BE2C (cell line): Measurements from ENCODE around the gene TBX6.

ENCODE experiments used
- DNase-seq: peaks from one replicate; pipeline ENCODE4 v3.0.0-alpha.2; 2020
- H3K27me3 ChIP-seq: fragments of 250-450 bp; sonication (Bioruptor Pico); 2 replicates; pipeline ENCODE4 v1.5.1; 2020; ENCODE audit warnings: mild to moderate bottlenecking
- H3K36me3 ChIP-seq: fragments of 250-450 bp; sonication (Bioruptor Pico); 2 replicates; pipeline ENCODE4 v1.5.1; 2020; ENCODE audit warnings: mild to moderate bottlenecking
- H3K4me1 ChIP-seq: fragments of 250-450 bp; sonication (Bioruptor Pico); 2 replicates; pipeline ENCODE4 v1.5.1; 2020
- H3K4me3 ChIP-seq: 2 replicates; pipeline ENCODE4 v1.5.1; 2011; ENCODE audit warnings: low read depth, low read length
- H3K9me3 ChIP-seq: fragments of 250-450 bp; sonication (Bioruptor Pico); 2 replicates; pipeline ENCODE4 v1.5.1; 2020
- TF ChIP-seq, protein P1 (sequence below): IDR thresholded peaks from 2 replicates; pipeline ENCODE4 v1.5.1; 2012; ENCODE audit warnings: mild to moderate bottlenecking, low read depth, low read length

Gene TBX6

DNA sequence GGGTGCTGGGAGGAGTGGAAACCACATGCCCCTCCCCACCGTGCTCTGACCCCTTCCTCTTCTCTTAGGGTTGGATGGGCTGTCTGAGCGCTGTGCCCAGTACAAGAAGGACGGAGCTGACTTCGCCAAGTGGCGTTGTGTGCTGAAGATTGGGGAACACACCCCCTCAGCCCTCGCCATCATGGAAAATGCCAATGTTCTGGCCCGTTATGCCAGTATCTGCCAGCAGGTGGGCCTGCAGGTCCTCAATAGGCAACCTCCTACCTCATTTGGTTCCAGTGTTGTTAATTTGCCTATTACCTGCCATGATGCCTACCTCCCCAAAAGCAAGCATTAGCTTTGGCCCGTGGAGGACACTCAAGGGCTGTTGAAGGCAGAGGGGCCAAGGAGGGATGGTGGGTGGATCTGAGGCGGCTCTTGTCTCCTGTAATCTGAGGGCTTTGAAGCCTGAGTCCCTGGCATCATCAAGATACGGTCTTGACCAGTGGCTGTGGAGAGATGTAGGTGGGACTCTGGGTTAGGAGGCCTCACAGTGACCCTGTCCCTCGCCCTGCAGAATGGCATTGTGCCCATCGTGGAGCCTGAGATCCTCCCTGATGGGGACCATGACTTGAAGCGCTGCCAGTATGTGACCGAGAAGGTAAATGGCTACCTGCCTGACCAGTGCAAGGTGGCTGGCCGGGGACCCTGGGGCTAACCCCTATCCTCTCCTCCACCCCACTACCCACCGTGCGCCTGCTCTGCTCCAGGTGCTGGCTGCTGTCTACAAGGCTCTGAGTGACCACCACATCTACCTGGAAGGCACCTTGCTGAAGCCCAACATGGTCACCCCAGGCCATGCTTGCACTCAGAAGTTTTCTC lies 22.7 kb downstream of the TBX6 start:
- Histone ChIP-seq H3K36me3 (peaks cover 73% of the 10 kb centered on the region), H3K4me1 (no peaks in the 10 kb centered on the region)

DNA sequence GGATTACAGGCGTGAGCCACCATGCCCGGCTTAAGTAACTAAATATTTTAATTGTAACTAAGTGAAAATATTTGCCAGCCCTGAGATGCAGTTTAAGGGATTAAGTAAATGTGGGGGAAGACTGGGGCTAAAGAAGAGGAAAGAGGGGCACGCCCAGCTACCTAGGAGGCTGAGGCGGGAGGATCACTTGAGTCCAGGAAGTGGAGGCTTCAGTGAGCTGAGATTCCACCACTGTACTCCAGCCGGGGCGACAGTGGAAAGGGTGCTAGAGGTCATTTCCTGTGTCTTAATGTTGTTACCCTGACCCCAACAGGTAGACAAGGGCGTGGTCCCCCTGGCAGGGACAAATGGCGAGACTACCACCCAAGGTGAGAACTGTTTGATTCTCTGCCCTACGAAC lies 23.4 kb downstream of the TBX6 start:
- no peak overlapping the region for H3K4me3 ChIP-seq

More for the DNA sequence above, 22.7 kb downstream of the TBX6 start:
- H3K9me3 ChIP-seq, result no peaks in the 10 kb centered on the region
- peak; percentile 55 for DNase-seq
- TF ChIP-seq, protein P1, sequence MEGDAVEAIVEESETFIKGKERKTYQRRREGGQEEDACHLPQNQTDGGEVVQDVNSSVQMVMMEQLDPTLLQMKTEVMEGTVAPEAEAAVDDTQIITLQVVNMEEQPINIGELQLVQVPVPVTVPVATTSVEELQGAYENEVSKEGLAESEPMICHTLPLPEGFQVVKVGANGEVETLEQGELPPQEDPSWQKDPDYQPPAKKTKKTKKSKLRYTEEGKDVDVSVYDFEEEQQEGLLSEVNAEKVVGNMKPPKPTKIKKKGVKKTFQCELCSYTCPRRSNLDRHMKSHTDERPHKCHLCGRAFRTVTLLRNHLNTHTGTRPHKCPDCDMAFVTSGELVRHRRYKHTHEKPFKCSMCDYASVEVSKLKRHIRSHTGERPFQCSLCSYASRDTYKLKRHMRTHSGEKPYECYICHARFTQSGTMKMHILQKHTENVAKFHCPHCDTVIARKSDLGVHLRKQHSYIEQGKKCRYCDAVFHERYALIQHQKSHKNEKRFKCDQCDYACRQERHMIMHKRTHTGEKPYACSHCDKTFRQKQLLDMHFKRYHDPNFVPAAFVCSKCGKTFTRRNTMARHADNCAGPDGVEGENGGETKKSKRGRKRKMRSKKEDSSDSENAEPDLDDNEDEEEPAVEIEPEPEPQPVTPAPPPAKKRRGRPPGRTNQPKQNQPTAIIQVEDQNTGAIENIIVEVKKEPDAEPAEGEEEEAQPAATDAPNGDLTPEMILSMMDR, result peak; percentile 64
- 0 out of 2 replicates have a peak overlapping the region, but pooled peaks have one; percentile 8 for H3K4me3 ChIP-seq
- no peaks in the 10 kb centered on the region for H3K27me3 ChIP-seq

DNA sequence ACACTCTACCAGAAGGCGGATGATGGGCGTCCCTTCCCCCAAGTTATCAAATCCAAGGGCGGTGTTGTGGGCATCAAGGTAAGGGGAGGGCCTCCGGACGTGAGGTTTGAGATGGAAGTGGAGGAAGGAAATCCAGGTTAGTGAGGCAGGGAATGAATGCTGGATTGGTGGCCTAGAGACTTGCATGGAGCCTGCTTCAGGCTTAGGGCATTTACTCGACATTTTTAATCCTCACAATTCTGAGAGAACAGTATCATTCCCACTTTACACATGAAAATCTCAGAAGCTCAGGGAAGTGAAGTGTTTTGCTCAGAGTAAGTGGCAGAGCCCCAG lies 24.2 kb downstream of the TBX6 start:
- peaks cover 5% of the 10 kb centered on the region; the same call in 1 of the 2 replicates for H3K4me1 ChIP-seq
- no peak for DNase-seq
- TF ChIP-seq, protein P1, result no peak

More for the DNA sequence above, 23.4 kb downstream of the TBX6 start:
- no peak for DNase-seq
- no peaks in the 10 kb centered on the region for H3K9me3 ChIP-seq
- peaks cover 73% of the 10 kb centered on the region for H3K36me3 ChIP-seq
- H3K4me1 ChIP-seq, result peaks cover 5% of the 10 kb centered on the region; the same call in 1 of the 2 replicates
- H3K27me3 ChIP-seq, result no peaks in the 10 kb centered on the region
- TF ChIP-seq, protein P1, result no peak

DNA sequence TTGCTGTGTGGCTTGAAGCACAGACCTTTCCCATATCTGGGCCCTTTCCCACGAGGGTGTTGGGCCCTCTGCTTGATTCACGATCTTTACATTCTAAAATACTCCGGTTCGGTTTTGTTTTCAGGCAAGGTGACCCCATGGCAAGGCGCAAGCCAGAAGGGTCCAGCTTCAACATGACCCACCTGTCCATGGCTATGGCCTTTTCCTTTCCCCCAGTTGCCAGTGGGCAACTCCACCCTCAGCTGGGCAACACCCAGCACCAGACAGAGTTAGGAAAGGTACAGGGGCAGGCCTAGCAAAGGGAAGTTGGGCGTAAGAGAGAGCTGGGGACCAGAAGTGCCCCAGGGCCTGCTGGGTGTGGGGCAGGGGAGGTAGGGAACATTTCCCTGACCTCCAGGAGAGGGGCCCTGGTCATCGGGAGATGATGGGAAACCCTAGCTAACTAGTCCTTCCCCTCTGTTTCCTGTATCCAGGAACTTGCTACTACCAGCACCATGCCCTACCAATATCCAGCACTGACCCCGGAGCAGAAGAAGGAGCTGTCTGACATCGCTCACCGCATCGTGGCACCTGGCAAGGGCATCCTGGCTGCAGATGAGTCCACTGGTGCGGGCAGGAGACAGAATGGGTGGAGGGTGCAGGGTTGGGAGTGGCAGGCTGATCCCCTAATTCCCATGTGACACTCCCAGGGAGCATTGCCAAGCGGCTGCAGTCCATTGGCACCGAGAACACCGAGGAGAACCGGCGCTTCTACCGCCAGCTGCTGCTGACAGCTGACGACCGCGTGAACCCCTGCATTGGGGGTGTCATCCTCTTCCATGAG lies 24.8 kb downstream of the TBX6 start:
- H3K36me3 ChIP-seq, result peaks cover 63% of the 10 kb centered on the region
- no peaks in the 10 kb centered on the region for H3K9me3 ChIP-seq
- peak; percentile 26 for DNase-seq
- H3K27me3 ChIP-seq, result no peaks in the 10 kb centered on the region
- TF ChIP-seq, protein P1, result no peak
- H3K4me1 ChIP-seq, result peaks cover 5% of the 10 kb centered on the region; the same call in 1 of the 2 replicates
- peak overlapping the region; percentile 85 for H3K4me3 ChIP-seq

More for the DNA sequence above, 24.2 kb downstream of the TBX6 start:
- Histone ChIP-seq H3K4me3 (peak overlapping the region; percentile 85), H3K9me3 (no peaks in the 10 kb centered on the region), H3K36me3 (peaks cover 69% of the 10 kb centered on the region), H3K27me3 (no peaks in the 10 kb centered on the region)

DNA sequence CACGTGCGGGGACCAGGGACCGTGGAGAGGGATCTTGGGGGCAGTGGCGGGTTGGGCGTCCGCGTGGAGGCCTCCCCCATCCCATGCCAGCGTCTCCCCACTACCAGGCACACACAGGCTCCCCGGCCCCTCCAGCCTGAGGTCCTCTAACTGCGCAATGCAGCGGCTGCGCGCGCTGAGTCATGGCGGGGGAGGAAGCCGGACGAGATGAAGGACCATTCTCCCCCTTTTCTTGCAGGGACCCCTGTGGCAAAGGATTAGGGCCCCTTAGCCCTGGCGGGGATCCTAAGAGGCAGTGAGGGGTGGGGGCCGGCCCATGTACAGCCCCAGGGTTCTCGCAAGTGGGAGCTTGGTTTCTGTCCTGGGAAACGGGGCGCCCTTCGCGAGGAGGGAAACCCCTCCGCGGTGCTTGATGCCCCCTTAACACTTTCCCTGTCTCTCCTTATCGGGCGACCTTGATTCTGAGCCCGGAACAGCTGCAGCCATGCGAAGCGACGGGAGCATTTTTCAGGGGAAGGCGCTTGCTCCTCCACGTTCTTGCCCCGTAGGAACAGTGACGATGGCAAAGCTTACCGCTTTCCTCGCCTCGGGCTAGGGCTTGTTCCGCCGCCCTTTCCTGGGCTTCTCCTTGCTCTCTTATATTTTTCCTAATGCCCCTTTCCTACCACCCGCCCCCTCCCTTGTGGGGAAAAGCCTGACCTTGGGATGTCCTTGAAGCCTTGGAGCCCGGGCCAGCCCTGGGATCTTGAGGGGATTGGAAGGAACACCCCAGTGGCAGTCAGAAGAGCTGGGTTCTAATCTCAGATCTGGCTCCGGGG lies 25.6 kb downstream of the TBX6 start:
- DNase-seq, result peak; percentile 32
- TF ChIP-seq, protein P1, result no peak
- peak overlapping the region; percentile 85 for H3K4me3 ChIP-seq
- H3K9me3 ChIP-seq, result no peaks in the 10 kb centered on the region
- no peaks in the 10 kb centered on the region for H3K27me3 ChIP-seq
- peaks cover 55% of the 10 kb centered on the region for H3K36me3 ChIP-seq
- peaks cover 6% of the 10 kb centered on the region for H3K4me1 ChIP-seq
